Activated CD4-positive, alpha-beta T cell treated with anti-CD3 and anti-CD28 coated beads, Interleukin-2, amount 50 U/mL, for 4 hours (primary cell): ENCODE measurements around the gene PKD2L1.
"Not testable (repeated sequence)": the region's sequence is repeated elsewhere in the genome, so short reads cannot be mapped to it uniquely, and the experiment has no call there.

ENCODE experiments used
- DNase-seq, 2 experiments: peaks; one replicate each; pipeline ENCODE4 v3.0.0-alpha.2; 2020

PKD2L1 gene

DNA sequence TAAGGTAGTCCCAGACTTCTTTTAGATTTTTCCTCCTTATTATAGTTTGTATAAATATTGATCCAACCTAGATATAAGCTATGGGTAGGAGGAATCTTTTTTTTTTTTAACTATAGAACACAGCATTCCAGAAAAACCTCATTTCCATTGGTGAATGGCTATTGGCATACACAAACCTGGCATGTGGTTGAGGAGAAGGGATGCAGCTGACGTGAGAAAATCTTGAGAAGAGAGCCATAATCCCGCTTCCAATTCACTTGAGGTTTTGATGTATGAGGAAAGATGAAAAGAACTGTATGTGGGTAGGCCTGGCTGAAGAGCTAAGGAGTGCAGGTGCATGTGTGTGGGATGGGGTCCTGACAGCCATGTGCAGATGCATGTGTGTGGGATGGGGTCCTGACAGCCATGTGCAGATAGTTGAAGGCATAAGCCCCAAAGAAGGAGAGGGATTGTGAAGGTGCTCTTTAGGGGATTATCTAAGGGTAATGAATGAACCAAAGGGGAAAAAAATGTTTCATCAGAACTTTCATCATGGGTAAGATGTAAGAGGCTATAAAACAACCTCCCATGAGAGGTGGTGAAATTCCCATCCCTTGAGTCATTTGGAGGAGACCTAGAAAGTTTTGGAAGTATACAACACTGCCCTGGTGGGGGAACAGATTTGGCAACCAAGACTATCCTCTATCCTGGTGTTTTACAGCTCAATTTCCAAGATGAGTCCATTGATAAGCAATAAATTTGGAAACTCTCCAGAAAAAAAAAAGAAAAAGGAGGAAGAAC lies 3.8 kb upstream of the PKD2L1 start:
- no peak for DNase-seq

GRCh38 chr10:100333106-100333505 lies 3.1 kb upstream of the PKD2L1 start:
- DNase-seq: no peak

GRCh38 chr10:100328198-100328597 lies 1.8 kb downstream of the PKD2L1 start:
- DNase-seq: no peak

DNA sequence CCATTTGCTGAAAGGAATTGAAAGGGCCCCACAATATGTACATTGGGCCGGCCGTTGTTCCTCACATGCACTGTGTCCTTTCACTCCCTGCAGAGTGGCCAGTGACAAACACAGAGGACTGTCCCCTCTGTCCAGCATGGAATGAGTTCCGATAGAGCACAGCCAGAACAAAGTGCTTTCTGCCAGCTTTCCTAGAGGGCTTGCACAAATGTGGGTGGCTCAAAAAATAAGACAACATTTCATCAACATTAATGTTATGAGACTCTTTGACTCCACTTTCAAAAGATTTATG lies 2.4 kb downstream of the PKD2L1 start:
- no peak for DNase-seq

DNA sequence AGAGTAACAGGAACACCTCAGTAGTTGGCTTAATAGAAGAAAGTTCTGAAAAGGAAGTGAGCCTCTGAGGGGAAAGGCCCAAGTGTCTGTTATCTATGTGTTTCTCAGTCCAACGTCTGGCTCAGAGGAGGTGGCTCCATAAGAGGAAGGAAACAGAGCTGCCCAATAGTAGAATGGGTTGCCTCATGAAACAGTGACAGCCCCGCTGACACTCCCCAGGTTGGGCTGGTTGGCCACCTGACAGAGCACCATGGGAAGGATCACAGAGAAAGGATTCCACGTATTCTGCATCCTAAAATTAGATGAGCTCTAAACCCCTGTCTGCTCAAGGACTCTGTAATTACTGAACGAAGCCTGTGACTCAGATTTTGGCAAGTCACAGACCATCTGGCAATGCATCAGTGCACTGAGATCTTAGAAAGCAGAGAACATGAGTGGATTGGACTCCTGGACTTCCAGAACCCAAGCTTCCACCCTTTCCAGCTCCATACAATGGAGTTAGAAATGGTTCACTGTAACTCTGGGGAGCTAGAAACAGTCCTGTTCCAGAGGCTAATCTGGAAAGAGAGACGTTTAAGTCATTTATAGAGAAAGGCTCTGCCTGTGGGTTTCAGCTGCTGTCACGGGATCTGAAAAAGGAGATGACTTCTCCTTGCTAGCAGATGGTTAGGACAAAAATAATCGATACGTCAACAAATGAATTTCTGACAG lies 2.9 kb downstream of the PKD2L1 start:
- DNase-seq: no peak

DNA sequence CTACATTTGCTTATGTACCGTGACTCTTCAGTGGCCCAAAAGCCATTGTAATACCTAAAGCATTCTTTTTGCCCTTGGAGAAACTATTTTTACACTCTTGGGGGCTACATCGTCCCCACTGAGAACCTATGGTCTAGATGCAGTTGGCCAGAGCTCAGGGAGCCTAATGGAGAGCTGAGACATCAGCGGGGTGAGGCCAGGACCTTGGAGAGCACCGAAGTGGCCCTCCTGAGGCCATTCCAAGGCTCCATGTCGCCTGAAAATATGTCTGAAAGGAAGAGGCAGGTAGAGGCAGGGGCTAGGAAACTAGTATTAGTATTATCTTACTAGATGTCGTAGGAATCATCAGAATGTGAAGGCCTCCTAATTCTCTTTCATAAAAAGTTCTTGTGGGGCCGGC lies 4.9 kb downstream of the PKD2L1 start:
- DNase-seq: no peak

GRCh38 chr10:100319707-100320402 lies 10.2 kb downstream of the PKD2L1 start:
- no peak for DNase-seq

DNA sequence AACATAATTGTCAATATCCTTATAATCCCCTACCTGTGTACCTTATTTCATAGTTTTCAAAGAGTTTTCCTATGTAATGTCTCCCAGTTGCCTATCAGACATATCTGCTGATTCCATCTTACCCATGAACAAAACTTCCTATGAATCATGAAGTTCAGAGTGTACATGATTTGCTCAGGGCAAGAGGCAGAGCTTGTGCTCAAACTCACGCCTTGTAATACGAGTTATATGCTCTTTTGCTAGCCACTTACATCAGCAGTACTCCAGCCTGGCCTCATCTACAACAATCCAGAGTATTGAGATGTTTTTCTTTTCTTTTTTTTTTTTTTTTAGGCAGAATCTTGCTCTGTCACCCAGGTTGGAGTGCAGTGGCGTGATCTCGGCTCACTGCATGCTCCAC lies 11.8 kb downstream of the PKD2L1 start:
- DNase-seq: no peak

DNA sequence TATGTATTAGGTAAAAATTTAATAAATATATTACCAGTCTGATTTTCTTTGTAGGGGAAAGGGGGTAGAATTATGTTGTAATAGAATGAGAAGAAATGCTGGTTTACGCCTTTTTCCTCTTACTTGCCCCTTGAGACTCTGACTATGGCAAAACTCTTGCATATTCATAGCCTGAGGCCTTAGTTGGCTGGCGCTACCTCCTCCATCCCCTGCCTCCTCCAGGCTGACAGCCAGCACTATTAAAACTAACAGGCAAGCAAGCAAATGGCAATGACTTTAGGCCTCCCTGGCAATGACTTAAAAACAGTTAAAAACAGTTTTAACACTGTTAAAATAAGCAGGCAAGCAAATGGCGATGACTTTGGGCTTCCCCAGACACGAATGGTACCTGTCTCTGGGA lies 14.4 kb downstream of the PKD2L1 start:
- no peak for DNase-seq

DNA sequence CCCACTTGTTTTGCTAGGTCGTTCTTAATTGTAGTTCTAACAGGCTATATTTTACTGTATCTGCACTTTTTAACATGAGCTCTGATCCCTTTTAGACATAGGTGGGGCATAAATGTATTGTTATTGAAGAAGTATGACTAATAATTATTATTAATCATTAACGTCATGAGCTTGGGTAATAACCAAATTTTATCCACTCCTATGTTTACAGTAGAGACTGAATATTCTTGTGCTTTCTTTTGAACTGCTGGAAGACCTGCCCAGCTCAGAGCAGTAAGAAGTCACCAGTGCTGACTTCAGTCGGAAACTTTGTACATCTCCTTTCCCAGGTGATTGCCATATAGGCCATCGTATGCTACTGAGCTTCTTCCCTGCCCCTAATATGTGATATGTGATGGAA lies 18.7 kb downstream of the PKD2L1 start:
- DNase-seq: no peak

- DNase-seq: no peak
Observed at GRCh38 chr10:100307684-100308083, 22.3 kb downstream of the PKD2L1 start.

- DNase-seq: no peak
Observed at GRCh38 chr10:100306861-100307260, 23.2 kb downstream of the PKD2L1 start.

DNA sequence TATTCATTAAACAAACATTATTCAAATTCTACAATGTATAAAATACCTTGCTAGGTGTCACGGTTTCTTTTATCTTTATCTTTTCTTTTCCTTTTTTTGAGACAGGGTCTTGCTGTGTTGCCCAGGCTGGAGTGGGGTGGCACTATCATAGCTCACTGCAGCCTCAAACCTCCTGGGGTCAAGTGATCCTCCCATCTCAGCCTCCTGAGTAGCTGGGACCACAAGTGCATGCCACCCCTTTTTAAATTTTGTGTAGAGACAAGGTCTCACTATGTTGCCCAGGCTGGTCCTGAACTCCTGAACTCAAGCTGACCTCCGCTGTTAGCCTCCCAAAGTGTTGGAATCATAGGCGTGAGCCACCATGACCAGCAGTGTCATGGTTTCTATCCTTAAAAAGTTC lies 25.6 kb downstream of the PKD2L1 start:
- DNase-seq: no peak

DNA sequence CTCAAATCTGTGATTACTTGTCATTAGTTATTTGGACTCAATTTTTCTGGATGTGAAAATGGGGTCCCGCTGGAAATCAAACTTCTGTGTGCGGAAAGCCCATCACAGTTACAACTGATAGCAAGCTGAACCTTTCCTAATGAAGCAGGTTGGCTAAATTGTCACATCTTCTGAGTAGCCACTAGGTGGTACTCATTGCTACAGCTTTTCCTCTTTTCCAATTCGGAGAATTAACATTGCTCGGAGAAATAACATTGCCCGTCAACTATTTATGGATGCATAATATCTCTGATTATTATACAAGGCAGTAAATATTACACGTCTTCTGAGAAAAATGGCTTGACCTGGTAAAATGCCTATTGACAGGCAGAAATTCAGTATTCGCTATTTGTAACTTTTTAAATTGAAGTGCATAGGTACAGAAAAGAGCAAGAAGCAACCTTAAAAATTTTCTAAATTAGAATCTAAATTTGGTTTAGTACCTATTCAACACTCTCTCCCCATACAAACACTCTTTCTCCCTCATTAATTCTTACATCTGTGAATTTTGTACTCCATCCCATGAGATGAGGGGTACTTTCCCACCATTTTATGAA lies 26.2 kb downstream of the PKD2L1 start:
- DNase-seq: no peak

- not testable (repeated sequence) for DNase-seq
Observed at GRCh38 chr10:100301123-100301522, 28.9 kb downstream of the PKD2L1 start.

DNA sequence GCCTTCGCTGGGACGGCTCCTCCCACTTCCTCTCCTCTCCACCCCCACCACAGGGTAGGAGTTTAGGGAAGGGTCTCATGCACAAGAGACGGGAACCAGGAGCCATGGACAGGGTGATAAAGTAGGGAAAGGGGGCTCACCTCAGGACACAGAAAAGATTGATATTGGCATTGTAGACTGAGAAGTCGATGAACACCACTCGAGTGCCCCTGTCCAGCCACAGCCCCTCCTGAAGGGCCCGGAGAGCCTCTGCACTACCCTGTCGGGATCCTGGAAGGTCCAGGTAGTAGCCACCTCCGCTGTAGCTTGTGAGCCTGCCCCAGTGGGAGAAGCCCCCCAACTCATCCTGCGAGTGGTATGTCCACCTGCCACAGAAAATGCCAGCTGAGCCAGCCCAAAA lies 32.8 kb downstream of the PKD2L1 start:
- DNase-seq: no peak

- DNase-seq: no peak
Observed at GRCh38 chr10:100293066-100293465, 37.0 kb downstream of the PKD2L1 start.

- DNase-seq: not testable (repeated sequence)
Observed at GRCh38 chr10:100292300-100292699, 37.7 kb downstream of the PKD2L1 start.

- no peak for DNase-seq
Observed at GRCh38 chr10:100291356-100291755, 38.7 kb downstream of the PKD2L1 start.

DNA sequence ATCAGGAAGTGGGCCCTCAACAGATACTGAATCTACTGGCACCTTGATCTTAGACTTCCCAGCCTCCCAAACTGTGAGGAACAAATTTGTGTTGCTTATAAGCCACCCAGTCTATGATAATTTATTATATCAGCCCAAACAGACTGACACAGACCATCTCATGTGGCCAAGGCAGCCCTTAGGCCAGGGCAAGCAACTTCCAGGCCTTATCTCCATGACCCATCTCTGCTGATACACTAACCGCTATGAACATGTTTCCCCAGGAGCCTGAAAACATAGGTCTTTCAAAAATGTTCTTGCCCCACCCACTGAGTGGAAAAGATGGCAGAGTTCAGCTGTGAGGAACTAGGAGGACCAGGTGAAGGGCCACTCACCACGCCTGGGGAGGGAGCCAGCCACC lies 40.4 kb downstream of the PKD2L1 start:
- DNase-seq: no peak

GRCh38 chr10:100288196-100288595 lies 41.8 kb downstream of the PKD2L1 start:
- no peak for DNase-seq

- no peak for DNase-seq
Observed at GRCh38 chr10:100287756-100288155, 42.3 kb downstream of the PKD2L1 start.
